Measurements from ENCODE around the gene PRKCG.

Gene PRKCG

GRCh38 chr19:53951436-53951835 is 69.4 kb downstream of the PRKCG start:
- no peak for DNase-seq (ENCODE audit: low read depth, low spot score)
- in situ Hi-C loops (cut with HindIII; ENCODE audit: low sequenced_read_pairs), result no loop called here
- TF ChIP-seq CTCF (IDR thresholded peaks at IDR 0.05; ENCODE audit: low read depth, low read length), result no peak
- H3K4me3 ChIP-seq (ENCODE audit: low read depth, low read length), result no peak overlapping the region

GRCh38 chr19:53951947-53952346 is 70.0 kb downstream of the PRKCG start:
- TF ChIP-seq CTCF (IDR thresholded peaks at IDR 0.05; ENCODE audit: low read depth, low read length), result no peak
- in situ Hi-C loops (cut with HindIII; ENCODE audit: low sequenced_read_pairs), result no loop called here
- H3K4me3 ChIP-seq (ENCODE audit: low read depth, low read length), result no peak overlapping the region
- DNase-seq (ENCODE audit: low read depth, low spot score), result no peak

GRCh38 chr19:53953383-53953782 is 71.4 kb downstream of the PRKCG start:
- no peak for DNase-seq (ENCODE audit: low read depth, low spot score)

More at GRCh38 chr19:53953383-53953782, 71.4 kb downstream of the PRKCG start:
- in situ Hi-C loops (cut with HindIII; ENCODE audit: low sequenced_read_pairs), result no loop called here
- no peak overlapping the region for H3K4me3 ChIP-seq (ENCODE audit: low read depth, low read length)
- TF ChIP-seq CTCF (IDR thresholded peaks at IDR 0.05; ENCODE audit: low read depth, low read length), result no peak
